Activated CD8-positive, alpha-beta memory T cell treated with anti-CD3 and anti-CD28 coated beads, Interleukin-2, amount 50 U/mL, for 1 hour (primary cell): ENCODE data around the gene MYB.
"Not testable (repeated sequence)": the region's sequence is repeated elsewhere in the genome, so short reads cannot be mapped to it uniquely, and the experiment has no call there.

Experiments
- DNase-seq: peaks from one replicate; pipeline ENCODE4 v3.0.0-alpha.2; 2020; ENCODE audit errors: extremely low read depth

MYB gene

DNA sequence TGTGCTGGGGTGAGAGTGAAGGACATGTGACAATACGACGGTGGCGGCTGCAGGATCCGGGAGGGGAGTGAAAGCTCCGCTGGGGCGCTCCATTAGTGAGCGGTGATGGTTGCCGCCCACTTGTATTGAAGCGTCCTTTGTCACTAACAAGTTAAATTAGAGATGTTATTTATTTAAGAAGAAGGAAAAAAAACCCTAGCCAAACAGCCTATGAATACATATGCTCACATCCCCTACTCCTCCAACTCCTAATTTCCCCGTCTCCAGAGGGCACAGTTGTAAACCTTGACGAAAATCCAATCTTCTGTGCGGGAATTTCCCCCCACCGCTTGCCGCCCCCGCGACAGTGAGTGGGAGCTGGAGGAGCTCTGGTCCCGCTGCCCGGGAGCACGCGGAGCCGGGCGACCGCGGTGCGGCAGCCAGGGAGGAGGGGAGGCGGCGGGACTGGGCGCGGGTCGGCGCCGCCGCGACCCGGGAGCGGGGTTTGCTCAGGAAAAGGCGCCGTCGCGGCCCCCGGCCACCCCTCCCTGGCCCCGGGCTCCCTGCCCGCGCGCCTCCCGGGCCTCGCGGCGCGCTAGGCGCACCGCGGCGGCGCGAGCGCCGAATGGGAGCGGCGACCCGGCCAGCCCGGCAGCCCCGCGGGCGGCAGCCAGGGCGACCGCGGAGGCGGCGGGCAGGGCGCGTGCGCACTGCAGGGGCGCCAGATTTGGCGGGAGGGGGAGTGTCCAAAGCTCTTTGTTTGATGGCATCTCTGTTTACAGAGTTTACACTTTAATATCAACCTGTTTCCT is at the start of gene MYB:
MYB (plus strand) TSS at position 767 of the 791 bp plus-strand sequence. CDS start 206 bp downstream, outside the sequence.
- DNase-seq = peak; percentile 35

DNA sequence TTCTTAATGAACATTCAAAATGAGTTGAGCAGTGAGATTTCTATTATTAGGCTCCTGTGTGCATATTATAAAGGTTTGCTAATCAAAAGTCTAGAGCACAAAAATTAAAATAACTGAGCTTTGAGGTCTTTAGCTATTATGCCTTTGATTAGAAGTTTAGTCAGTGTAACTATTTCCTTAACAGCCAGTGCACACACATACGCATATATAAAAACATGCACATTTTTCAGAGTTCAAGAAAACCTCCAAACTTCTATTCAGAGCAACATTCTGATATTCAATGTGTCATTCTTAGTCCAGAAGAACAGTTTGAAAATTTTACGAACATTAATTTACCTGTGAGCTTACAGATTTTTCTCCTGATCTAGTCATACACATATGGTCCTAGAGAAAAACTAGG is 48.3 kb upstream of the MYB start:
- no peak for DNase-seq

DNA sequence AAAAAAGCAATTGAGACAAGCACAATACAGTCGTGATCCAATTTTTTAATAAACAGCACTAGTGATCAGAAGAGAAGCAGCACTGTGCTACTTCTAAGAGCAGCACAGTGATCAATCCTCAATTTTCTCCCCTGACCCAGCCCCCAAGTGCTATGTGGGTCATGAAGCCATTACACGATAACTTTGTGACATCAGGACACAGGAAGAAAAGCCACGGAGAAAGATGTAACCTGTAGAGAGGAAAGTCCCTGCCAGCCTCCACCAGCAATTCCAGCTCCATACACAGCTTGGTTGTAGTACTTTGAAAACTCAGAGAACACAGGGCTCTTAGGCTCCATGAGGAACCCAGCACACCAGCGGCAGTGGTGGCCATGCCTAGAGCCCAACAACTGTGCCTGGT is 45.3 kb upstream of the MYB start:
- DNase-seq = no peak

DNA sequence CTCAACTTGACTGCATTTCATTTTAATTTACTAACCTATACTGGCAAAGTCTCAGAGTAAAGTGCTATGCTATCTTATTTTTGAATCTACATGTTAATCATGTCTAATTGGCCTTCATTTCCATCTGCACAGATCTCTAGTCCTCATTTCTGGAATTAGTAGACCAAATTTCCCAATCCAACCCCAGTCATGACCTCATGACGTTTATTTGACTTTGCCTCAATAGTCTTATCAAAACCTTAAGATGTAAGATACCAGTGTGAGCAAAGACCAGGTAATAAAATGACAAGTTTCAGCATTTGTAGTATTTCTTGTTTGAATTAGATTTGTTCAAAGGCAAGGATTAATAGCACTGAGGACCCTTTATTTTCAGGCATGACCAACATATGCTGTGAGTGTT is 43.3 kb upstream of the MYB start:
- no peak for DNase-seq

DNA sequence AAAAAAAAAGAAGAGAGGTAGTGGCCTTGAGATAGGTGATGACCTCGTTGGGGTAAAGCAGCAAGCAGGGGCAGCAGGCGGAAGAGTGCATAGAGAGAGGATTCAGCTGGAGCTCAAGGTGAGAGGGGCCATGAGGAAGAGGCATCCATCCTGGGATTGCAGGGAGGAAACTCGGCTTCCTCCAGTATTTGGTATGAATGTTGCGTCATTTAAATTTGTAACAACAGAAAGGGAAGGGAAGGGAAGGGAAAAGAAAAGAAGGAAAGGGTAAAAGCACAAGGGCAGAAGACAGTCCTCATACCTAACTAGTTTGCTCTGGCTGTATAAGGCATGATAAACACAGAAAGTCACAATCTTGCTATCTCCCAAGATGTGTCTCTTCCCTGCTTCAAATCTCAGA is 39.9 kb upstream of the MYB start:
- no peak for DNase-seq

DNA sequence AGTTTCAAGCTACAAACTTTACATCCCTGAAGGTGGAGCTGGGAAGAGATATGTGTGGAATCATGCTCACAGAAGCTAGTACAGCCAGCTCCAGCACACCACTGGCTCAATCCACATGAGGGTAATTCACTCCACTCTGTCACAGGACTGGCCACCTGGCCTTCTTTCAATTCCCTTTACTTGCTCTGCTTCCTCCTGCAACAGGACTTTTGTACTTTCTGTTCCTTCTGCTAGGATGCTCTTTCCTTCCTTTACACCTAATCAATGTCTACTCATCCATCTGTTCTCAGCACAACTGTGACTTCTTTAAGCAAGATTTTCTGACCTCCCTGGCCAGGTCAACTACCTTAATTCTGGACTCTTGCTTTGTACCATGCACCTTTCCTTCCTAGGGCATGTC is 39.4 kb upstream of the MYB start:
- no peak for DNase-seq

DNA sequence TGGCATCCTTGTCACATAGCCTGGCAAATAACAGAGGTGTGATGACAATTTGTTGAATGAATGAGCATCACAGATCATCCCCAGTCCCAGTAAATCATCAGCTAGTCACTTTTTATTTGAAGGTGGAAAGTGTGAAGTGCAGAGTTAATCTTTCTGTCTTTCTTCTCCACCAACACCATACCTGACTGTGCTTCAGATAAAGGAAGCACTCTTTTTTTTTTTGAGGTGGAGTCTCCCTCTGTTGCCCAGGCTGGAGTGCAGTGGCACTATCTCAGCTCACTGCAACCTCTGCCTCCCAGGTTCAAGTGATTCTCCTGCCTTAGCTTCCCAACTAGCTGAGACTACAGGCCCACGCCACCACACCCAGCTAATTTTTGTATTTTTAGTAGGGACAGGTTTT is 38.9 kb upstream of the MYB start:
- not testable (repeated sequence) for DNase-seq

DNA sequence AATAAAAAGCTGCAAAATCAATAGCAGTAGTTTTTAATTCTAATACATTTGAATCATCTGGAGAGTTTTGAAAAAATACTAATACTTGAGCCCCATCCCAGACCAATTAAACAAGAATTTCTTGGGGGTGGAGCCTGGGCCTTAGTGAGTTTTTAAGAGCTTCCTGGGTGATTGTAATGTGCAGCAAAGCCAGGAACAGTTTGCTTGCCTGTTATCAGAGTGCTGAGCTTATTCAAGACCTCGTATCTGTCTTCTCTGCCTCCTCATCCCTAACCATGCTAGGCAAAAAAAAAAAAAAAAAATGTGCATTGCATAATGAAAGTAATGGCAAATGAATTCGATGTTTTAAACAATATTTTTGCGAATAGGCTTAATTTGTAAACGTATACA is 36.4 kb upstream of the MYB start:
- DNase-seq = no peak

DNA sequence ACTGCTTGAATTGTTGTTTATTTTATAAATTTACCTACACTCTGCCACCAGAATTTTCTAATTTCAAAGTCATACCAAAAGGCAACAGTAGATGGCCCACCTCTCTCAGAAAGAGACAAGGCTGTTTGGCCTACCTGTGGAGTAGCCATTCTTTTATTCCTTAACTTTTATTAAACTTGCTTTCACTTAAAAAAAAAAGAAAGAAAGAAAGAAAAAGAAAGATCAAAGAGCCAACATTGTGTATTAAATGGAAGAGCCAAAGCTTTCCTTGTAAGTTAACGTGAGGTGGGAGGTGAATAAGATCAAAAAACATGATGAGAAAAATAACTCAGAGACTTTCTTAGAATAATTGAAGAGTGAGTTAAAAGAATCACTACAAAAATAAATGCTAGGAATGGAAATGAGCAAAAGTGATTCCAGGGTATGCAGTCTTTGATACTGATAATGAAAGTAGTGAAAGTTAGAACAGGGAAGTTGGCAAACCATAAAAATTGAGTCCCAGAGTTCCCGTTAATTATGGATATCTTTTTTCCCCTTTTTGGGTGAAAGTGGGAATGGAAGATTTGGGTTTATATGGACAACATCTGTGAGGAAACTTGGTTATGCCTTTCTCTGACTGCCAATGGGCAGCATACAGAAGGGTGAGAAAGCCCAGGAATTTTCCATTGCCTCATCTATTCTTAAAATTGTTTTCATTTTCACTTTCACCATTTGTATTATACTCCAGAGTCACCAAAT is 35.9 kb upstream of the MYB start:
- DNase-seq = no peak

DNA sequence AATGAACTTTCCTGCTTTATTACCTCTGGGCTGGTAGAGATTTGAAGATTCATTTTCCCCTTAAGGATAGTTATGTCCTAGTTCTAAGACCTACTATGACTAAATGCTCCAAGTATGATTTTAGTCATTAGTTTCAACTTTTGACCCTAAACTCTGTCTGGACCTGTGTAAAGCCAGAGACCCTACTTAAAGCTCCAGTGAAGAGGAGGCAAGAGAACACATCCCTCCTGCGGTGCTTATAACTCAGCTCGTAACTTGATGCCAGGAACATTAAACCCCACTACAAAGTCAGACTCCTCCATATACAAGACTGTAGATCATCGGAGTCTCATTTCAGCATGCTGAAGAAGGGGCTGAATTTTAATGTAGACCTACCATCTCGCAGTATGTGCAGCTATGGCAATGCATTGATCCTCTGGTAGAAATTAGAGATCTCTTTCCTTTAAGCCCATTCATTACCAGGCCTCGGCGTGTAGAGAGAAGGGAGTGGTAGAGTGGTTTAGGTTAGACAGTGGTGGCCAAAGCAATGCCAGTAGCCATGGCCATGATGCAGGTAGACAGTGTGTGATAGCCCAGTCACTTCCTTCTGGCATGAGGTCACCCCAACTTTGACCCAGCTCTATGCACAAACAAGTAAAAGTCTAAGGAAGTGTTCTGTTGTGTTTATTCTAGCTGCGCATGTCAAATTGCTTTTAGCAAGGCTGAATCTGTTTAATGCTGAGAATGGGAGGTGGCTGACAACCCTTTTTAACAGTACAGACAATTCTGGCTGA is 34.8 kb upstream of the MYB start:
- no peak for DNase-seq

DNA sequence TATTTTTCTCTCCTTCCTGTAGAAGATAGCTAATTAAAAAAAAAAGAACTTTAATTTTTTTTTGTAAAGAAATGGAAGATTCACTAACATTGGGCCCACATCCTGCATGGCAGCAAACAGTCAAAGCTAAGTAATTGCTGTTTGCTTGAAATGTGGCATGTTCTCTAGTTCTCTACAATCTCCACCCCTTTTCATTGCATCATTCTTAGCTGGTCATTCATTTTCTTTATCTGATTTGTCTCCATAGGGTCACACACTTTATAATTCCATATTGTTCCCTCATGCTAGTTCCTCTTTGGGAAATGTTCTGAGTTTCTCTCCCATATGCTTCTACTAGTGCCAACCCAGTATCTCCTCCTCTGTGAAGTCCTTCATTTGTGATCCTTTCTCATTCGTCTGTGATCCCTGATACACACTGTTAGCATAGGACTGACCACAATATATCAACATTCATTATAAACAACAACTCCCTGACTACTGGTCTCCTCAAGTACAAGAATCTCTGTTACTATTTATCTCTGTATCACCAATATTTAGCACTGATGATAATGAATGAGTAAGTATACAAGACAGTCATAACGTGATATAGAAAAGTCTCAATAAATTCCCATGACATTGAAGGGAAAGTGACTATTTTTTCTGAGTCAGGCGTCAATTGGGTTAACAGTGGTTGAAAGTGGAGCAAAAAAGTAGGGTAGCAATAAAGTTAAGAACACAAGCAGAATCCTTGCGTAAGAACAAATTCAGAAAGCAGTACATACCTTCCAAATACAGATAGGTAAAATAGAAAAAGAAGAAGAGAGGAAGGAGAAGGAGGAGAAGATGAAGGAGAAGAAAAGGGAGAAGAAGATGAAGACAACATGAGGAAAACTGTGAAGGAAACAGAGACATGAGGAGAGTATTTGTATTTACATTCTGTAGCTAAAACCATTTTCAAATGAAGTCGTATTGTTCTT is 33.2 kb upstream of the MYB start:
- no peak for DNase-seq

DNA sequence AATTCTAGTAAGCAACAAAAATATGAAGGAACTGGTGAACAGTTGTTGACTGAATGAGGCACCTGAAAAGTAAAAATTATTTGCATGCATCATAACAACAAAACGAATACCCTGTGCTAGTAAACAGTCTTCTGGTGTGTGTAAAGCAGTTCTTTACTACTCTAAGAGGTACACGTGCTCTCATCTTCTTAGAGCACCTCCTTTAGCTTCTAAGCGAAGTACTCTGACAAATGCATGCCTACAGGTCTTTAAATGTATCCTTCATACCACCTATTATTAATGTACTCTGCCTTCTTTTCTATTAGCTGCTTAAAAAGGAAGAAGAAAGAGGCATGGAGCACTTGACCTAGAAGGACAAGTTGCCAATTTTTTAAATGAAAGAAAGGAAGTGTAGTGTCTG is 32.2 kb upstream of the MYB start:
- no peak for DNase-seq

DNA sequence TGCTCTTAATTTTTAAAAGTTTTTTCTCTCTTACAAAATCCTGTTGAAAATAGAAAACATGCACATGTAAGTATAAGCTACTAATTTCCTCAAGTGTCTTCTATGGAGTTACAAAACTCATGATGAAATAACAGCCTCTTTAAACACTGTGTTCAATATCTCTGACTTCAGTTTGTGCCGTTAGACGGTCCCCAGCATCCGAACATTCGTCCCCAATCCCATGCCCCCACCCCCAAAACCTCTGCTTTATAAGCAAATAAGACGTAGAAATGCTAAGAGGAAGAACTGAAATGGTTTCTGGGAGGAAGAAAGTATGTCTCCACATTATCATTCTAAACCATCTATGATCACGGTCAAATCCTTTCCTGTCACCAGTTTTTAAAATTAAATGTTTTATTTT is 31.7 kb upstream of the MYB start:
- DNase-seq = no peak

DNA sequence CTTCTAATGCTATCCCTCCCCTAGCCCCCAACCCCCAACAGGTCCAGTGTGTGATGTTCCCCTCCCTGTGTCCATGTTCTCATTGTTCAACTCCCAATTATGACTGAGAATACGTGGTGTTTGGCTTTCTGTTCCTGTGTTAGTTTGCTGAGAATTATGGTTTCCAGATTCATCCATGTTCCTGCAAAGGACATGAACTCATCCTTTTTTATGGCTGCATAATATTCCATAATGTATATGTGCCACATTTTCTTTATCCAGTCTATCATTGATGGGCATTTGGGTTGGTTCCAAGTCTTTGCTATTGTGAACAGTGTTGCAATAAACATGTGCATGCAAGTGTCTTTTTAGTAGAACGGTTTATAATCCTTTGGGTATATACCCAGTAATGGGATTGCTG is 30.6 kb upstream of the MYB start:
- not testable (repeated sequence) for DNase-seq

DNA sequence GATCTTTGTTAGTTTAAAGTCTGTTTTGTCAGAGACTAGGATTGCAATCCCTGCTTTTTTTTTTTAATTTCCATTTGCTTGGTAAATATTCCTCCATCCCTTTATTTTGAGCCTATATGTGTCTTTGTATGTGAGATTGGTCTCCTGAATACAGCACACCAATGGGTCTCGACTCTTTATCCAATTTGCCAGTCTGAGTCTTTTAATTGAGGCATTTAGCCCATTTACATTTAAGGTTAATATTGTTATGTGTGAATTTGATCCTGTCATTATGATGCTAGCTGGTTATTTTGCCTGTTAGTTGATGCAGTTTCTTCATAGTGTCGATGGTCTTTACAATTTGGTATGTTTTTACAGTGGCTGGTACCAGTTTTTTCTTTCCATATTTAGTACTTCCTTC is 27.0 kb upstream of the MYB start:
- not testable (repeated sequence) for DNase-seq

DNA sequence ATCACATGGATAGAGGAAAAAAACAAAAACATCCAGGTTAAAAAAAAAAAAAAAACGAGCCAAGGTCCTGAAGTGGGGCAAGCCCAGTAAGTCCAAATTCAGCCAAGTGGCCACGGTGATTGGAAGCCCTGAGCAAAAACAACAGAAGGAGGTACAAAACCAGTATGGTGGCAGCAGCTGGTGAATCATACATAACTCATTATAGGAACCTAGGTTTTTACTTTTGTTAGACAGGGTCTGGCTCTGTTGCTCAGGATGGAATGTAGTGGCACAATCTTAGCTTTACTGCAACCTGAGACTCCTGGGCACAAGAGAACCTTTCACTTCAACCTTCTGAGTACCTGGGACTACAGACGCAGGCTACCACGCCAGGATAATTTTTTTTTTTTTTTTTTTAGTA is 22.7 kb upstream of the MYB start:
- DNase-seq = no peak

DNA sequence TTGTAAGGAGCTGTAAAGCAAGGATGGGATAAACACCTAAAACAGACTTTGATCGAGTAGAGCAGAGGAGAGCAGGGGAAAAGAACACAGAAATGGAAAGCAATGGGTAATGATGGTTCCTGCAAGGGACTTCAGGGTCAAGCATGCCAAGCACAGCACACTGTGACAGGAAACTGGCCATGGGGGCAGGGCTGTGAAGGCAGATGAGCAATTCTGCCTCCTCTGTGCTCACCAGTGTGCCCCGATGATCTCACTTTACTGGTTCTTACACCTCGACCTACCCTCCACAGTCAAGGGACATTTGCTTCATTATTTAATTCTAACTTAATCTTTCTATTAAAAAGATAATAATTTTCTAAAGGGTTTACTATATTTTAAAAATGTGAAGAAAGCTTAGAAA is 21.6 kb upstream of the MYB start:
- no peak for DNase-seq

DNA sequence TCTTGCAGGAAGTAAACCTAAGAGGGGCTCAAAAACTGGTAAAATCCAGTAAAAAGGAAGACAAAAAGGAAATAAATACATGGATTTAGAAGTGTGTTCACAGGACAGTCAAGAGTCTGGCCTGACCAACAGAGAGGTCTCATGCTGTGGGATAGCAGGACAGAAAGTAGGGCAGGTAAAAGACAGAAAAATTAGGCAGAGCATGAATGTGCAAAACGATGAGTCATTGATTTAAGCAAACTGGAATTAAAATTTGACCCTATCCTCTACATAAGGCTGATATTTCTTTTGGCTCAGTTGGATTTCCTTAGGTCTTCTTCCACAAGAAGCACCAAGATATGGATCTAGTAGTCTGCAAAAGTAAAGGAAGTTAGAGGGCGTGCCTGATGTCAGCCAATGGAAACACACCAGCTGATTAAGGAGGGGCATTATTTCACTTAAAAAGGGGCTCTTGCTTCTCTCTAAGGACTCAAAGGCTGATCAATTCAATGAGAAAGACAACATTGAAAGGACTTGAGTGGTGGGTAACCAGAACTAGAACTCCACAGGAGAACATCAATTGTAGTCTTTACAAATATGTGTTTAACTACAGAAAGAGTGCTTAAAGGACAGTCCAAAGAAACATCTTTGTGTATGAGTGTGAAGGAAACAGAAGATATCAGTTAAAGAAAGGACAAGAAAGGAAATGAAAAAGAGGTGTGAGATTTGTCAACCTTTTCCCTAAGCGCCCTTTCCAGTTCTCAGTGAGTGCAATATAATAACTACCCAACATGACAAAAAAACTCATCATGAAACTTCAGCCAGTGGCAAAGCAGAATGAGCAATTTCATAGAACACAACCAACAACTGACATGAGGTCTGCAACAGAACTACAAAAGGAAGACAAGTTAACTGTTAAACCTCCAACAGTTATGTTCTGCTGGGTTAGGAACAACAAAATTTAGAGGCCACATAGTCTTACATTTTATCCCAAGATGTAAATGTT is 19.4 kb upstream of the MYB start:
- DNase-seq = no peak

DNA sequence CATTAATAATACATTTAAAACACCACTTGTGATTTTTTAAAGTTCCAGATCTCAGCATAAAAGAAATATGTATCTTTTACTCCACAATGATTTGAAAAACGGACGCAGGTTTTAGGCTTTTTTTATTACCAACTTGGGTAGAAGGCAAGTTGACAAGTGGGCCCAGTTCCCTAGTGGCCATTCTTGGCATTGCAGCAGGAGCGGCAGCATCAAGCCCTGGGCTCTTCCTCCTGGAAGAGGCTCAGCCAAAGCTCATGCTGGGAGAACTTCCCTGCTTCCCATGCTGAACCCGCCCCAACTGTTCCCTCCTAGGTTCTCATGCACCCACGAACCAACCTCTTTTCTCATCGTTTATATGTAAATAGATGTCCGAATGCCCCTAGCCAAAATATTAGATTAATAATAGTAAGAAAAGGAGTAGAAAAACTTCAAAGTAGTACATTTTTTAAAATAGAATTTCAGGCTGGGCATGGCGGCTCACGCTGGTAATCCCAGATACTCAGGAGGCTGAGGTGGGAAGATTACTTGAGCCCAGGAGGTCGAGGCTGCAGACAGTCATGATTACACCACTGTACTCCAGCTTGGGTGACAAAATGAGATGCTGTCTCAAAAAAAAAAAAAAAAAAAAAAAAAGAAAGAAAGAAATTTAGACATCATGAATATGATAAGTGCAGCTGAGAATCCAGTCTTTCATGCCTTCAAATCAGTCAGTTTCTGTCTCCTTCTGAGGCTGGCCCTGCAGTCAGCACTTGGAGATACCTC is 18.2 kb upstream of the MYB start:
- DNase-seq = no peak

DNA sequence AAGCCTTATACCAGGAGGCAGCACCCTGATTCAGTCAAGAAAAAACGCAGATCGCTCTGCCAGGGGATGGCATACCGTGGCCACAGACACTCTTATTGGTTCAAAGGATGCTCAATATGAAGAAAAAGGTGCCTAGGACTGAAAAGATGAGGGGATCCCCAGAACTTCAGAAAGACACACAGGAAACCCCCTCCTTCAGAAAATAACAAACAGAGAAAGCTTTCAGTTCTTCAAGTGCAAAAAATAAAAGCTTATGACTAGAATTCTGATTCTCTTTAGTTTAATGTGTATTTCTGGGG is 17.7 kb upstream of the MYB start:
- DNase-seq = no peak
